GM19463 (cell line): ENCODE measurements around the gene TMEM209.
"Not testable (repeated sequence)": the region's sequence is repeated elsewhere in the genome, so short reads cannot be mapped to it uniquely, and the experiment has no call there.

Experiments used
- ATAC-seq: cut with Tn5 transposase; IDR thresholded peaks from one replicate; pipeline ENCODE4 v1.9.1; 2021; ENCODE audit warnings: mild to moderate bottlenecking, moderate library complexity; ENCODE audit not compliant: unreplicated experiment

The TMEM209 gene

GRCh38 chr7:130218806-130219620 is 13.8 kb upstream of the TMEM209 start:
- ATAC-seq = no peak

- no peak for ATAC-seq
Measured at GRCh38 chr7:130216750-130217149, 11.5 kb upstream of the TMEM209 start.

- no peak for ATAC-seq
Measured at GRCh38 chr7:130216025-130216424, 10.8 kb upstream of the TMEM209 start.

GRCh38 chr7:130213828-130214227 is 8.6 kb upstream of the TMEM209 start:
- no peak for ATAC-seq

- ATAC-seq = no peak
Measured at GRCh38 chr7:130210181-130210935, 5.2 kb upstream of the TMEM209 start.

GRCh38 chr7:130208516-130208915 is 3.3 kb upstream of the TMEM209 start:
- no peak for ATAC-seq

- no peak for ATAC-seq
Measured at GRCh38 chr7:130207642-130208041, 2.4 kb upstream of the TMEM209 start, which contains the start of gene SSMEM1. Gene SSMEM1, plus strand, starts transcription at chr7:130207860. Its CDS starts 51 bp downstream, at chr7:130207911.

GRCh38 chr7:130207033-130207432 is 1.8 kb upstream of the TMEM209 start:
- no peak for ATAC-seq

- ATAC-seq = no peak
Measured at GRCh38 chr7:130201796-130202195, 3.4 kb downstream of the TMEM209 start.

GRCh38 chr7:130197094-130197493 is 8.1 kb downstream of the TMEM209 start:
- no peak for ATAC-seq

- no peak for ATAC-seq
Measured at GRCh38 chr7:130196476-130196875, 8.7 kb downstream of the TMEM209 start.

GRCh38 chr7:130195396-130195795 is 9.8 kb downstream of the TMEM209 start:
- ATAC-seq = no peak

- ATAC-seq = no peak
Measured at GRCh38 chr7:130191791-130192190, 13.4 kb downstream of the TMEM209 start.

GRCh38 chr7:130189343-130189742 is 15.9 kb downstream of the TMEM209 start:
- ATAC-seq = no peak

GRCh38 chr7:130187360-130187759 is 17.8 kb downstream of the TMEM209 start:
- ATAC-seq = no peak

- ATAC-seq = not testable (repeated sequence)
Measured at GRCh38 chr7:130184349-130184748, 20.9 kb downstream of the TMEM209 start.

- ATAC-seq = peak; percentile 89
Measured at GRCh38 chr7:130182990-130183389, 22.2 kb downstream of the TMEM209 start.

GRCh38 chr7:130181263-130181605 is 24.0 kb downstream of the TMEM209 start:
- ATAC-seq = no peak

GRCh38 chr7:130180571-130181262 is 24.5 kb downstream of the TMEM209 start:
- ATAC-seq = no peak

GRCh38 chr7:130179631-130180030 is 25.6 kb downstream of the TMEM209 start:
- no peak for ATAC-seq

GRCh38 chr7:130178251-130178650 is 27.0 kb downstream of the TMEM209 start:
- no peak for ATAC-seq
